ENCODE data around the gene SLC43A2.

- TF ChIP-seq CTCF (IDR thresholded peaks at IDR 0.05) (no peak), POLR2A (IDR thresholded peaks at IDR 0.05) (no peak)
Observed at GRCh38 chr17:1588821-1589585, 39.6 kb downstream of the SLC43A2 start.
